Measurements from ENCODE around the gene CHIC2. TPM values are rescaled to one million over a fixed set of nuclear protein-coding genes. Genes with fewer than 3 reads are reported as not detected.

Gene CHIC2
- total and polyA plus RNA-seq, 2 of the 8 experiments (the other 6 are each of a cell fraction or from before 2014, with no cell fraction given): 4.5 to 10.9 TPM

DNA sequence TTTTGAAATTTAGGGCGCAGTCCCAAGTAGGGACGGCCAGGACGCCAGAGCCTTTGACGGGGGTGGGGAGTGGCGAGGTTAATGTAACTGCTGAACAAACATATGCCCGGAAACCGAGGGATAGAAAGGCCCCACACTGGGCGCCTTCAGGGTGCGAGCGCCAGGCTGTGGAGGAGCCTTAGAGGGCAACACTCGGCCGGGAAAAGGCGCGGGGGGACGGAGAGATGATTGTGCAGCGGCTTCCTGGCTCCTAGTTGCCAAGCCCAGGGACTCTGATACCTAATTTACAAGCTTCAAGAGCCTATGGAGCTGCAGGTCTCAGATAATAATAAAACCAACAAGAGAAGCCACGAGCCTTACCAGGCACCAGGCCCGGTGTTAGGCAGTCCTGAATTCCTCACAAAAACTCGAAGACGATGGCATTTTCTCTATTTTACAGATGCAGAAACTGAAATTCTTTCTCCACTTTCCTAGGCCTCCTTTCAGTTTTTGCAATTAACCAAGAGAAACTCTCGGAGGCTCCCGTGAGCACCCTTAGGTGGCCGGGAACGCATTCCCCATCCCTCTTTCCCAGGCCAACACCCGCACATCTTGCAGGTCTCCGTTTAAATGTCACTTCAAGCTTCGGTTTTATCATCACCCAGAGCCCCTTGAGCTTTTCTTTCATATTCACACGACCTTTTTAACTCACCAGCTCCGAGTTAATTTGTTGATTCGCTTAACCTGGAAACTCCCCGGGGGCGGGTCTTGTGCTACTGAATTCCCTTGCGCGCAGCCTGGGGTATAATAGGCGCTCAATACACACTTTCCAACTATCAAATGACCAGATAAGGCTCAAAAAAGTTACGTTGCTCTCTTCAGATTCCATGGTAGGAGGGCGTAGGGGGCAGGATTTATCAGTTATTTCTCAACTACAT, 29.2 kb upstream of the CHIC2 start:
- POLR2A ChIA-PET (ENCODE audit: partially characterized antibody): interaction anchor here (1.0 to 2.1 kb wide), 4 partner anchors 10 to 16 kb away, joined by 3 to 11 read pairs (median 4); no protein-coding TSS in a partner anchor
- Histone ChIP-seq H4K8ac (ENCODE audit: extremely low read depth, insufficient read depth, low read length) (no peak overlapping the region), H3K14ac (ENCODE audit: insufficient read length) (no peak overlapping the region), H2BK12ac (ENCODE audit: low read depth, low read length) (no peak overlapping the region), H3K4me1 (replicated peaks in 1 of 4; ENCODE audit: control insufficient read depth in 3 of 4, insufficient read depth in 4 of 4, low read length in 3 of 4) (peaks cover 20 to 42% (median 27%) of the 10 kb centered on the region in 4 experiments), H2BK120ac (replicated peaks; ENCODE audit: low read depth, low read length) (no peak overlapping the region), H3K56ac (replicated peaks; ENCODE audit: insufficient read length, low read depth, low read length) (no peak overlapping the region), H4K91ac (replicated peaks; ENCODE audit: insufficient read length, low read length) (no peak overlapping the region), H3K9me3 (ENCODE audit: insufficient read depth in 2 of 2, low read depth in 1 of 2, low read length in 1 of 2) (no peaks in the 10 kb centered on the region), H3K23me2 (ENCODE audit: low read depth, low read length) (peaks cover 6% of the 10 kb centered on the region; the same call in 1 of the 2 replicates), H3K23ac (ENCODE audit: insufficient read length) (no peak overlapping the region), H2BK5ac (ENCODE audit: low read depth, low read length) (no peak overlapping the region), H3K79me2 (ENCODE audit: control insufficient read depth in 1 of 2, insufficient read depth in 2 of 2, low read length in 2 of 2) (no peaks in the 10 kb centered on the region), H3K36me3 (ENCODE audit: control insufficient read depth in 2 of 4, insufficient read depth in 4 of 4, low read length in 3 of 4) (no peaks in the 10 kb centered on the region), H3K27me3 (replicated peaks in 1 of 4; ENCODE audit: control insufficient read depth in 3 of 4, extremely low read depth in 1 of 4, insufficient read depth in 3 of 4, low read length in 3 of 4) (peaks cover 62 to 85% (median 83%) of the 10 kb centered on the region in 4 experiments), H2BK15ac (ENCODE audit: low read length) (no peak overlapping the region), H2AFZ (ENCODE audit: low read length) (no peak overlapping the region), H3K4ac (replicated peaks; ENCODE audit: insufficient read length, low read depth, low read length) (no peak overlapping the region), H3K4me3 (ENCODE audit: extremely low read depth in 1 of 4, insufficient read depth in 2 of 4, low read depth in 3 of 4, low read length in 4 of 4) (peak overlapping the region in 3 of 4 experiments; percentile 19 to 50 (median 29); a peak in 5 of 8 replicates), H4K20me1 (replicated peaks in 1 of 2; ENCODE audit: control insufficient read depth in 1 of 2, insufficient read depth in 2 of 2, low read length in 2 of 2) (peaks cover 6 to 10% of the 10 kb centered on the region in 2 experiments), H2AK5ac (ENCODE audit: low read depth, low read length) (no peak overlapping the region), H3K18ac (ENCODE audit: extremely low read depth, low read length) (no peak overlapping the region), H4K5ac (ENCODE audit: insufficient read length, low read depth, low read length) (no peak overlapping the region), H3K27ac (ENCODE audit: low read depth, low read length) (no peak overlapping the region), H2BK20ac (ENCODE audit: low read length) (no peak overlapping the region), H3K4me2 (ENCODE audit: insufficient read depth in 1 of 2, low read depth in 2 of 2, low read length in 2 of 2) (peak overlapping the region; percentile 74 to 98), H3K79me1 (ENCODE audit: low read depth, low read length) (no peaks in the 10 kb centered on the region), H3K9ac (replicated peaks in 1 of 4; ENCODE audit: extremely low read depth in 1 of 4, low read depth in 3 of 4, low read length in 3 of 4) (no peak overlapping the region)
- DNase-seq (ENCODE audit: low read depth in 1 of 2, low spot score in 2 of 2) (peak in 1 of 2 experiments; percentile 63), FAIRE-seq (peak; percentile 48)
- 3% methylated on average over 37 of the region's 37 CpGs; no CpG with 5 or more reads in 1 of the 2 experiments for WGBS, 2 experiments (ENCODE audit: extremely low coverage in 1 of 2, insufficient coverage in 1 of 2, insufficient read length in 1 of 2, insufficient replicate concordance in 2 of 2, low coverage in 1 of 2, low lambda C conversion rate in 2 of 2, missing lambda C conversion rate in 1 of 2)
- TF ChIP-seq SP1 (IDR thresholded peaks at IDR 0.05; ENCODE audit: low read depth, low read length) (0 out of 2 replicates have a peak, but pooled peaks have one; percentile 17), HDAC2 (IDR thresholded peaks at IDR 0.05; ENCODE audit: borderline replicate concordance in 1 of 2, low read depth in 2 of 2, low read length in 2 of 2) (no peak), EZH2 (IDR thresholded peaks at IDR 0.05; ENCODE audit: low read depth, low read length, severe bottlenecking) (peak; percentile 10), RBBP5 (IDR thresholded peaks at IDR 0.05; ENCODE audit: borderline replicate concordance, low read depth, low read length) (no peak), SUZ12 (IDR thresholded peaks at IDR 0.05; ENCODE audit: low read length) (peak; percentile 53)
- TF ChIP-seq, protein P1, sequence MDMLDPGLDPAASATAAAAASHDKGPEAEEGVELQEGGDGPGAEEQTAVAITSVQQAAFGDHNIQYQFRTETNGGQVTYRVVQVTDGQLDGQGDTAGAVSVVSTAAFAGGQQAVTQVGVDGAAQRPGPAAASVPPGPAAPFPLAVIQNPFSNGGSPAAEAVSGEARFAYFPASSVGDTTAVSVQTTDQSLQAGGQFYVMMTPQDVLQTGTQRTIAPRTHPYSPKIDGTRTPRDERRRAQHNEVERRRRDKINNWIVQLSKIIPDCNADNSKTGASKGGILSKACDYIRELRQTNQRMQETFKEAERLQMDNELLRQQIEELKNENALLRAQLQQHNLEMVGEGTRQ (IDR thresholded peaks at IDR 0.05; ENCODE audit: low read length): no peak
- CTCF ChIA-PET (ENCODE audit: partially characterized antibody): interaction anchor here (0.5 to 9.8 kb wide), 7 partner anchors 13 to 719 kb away, joined by 3 to 62 read pairs (median 5); no protein-coding TSS in a partner anchor

Measured in H1 (cell line).